Heart left ventricle (tissue), 16 donors: ENCODE measurements around the gene ALDH9A1. TPM values are rescaled to one million over a fixed set of nuclear protein-coding genes. Genes with fewer than 3 reads are reported as not detected.
A peak's percentile ranks its signal among the peaks of the same experiment; 100 is the strongest.
"Not testable (repeated sequence)": the region's sequence is repeated elsewhere in the genome, so short reads cannot be mapped to it uniquely, and the experiment has no call there.

Experiments
- ATAC-seq, 4 donors: fragments of 200-7000 bp; cut with Tn5 transposase; one replicate each; pipeline ENCODE4 v1.9.1; 2020 to 2022; ENCODE audit warnings: moderate library complexity in 4 of 4, mild to moderate bottlenecking in 3 of 4, moderate number of reproducible peaks in 1 of 4
- DNase-seq, 5 donors: peaks; one replicate each; pipeline ENCODE4 v3.0.0-alpha.2; 2020
- H3K27ac ChIP-seq, 12 donors: fragments of 200-600 bp; sonication (generic) in 4 of 12; one replicate each; pipeline versions ENCODE4 v1.5.0 to v1.8.0; 2016 to 2022; ENCODE audit warnings: mild to moderate bottlenecking in 2 of 12
- H3K27me3 ChIP-seq, 9 donors: fragments of 200-600 bp; sonication (generic) in 2 of 9; one replicate each; pipeline versions ENCODE4 v1.5.1 to v1.8.0; 2016 to 2022; ENCODE audit warnings: mild to moderate bottlenecking in 3 of 9
- H3K36me3 ChIP-seq, 9 donors: fragments of 200-600 bp; sonication (generic) in 2 of 9; one replicate each; pipeline versions ENCODE4 v1.5.0 to v1.8.0; 2018 to 2022; ENCODE audit warnings: mild to moderate bottlenecking in 2 of 9
- H3K4me1 ChIP-seq, 12 donors: fragments of 200-600 bp; sonication (generic) in 4 of 12; one replicate each; pipeline versions ENCODE4 v1.5.0 to v1.8.0; 2016 to 2022; ENCODE audit warnings: mild to moderate bottlenecking in 3 of 12
- H3K4me3 ChIP-seq, 12 donors: fragments of 200-600 bp; sonication (generic) in 4 of 12; one replicate each; pipeline versions ENCODE4 v1.5.0 to v1.8.0; 2017 to 2022; ENCODE audit warnings: mild to moderate bottlenecking in 9 of 12, moderate library complexity in 4 of 12
- H3K9me3 ChIP-seq, 12 donors: fragments of 200-600 bp; sonication (generic) in 4 of 12; one replicate each; pipeline versions ENCODE4 v1.5.0 to v1.8.0; 2016 to 2022; ENCODE audit warnings: mild to moderate bottlenecking in 1 of 12
- CTCF ChIP-seq, 12 donors: fragments of 200-600 bp; sonication (generic) in 4 of 12; IDR thresholded peaks; one replicate each; pipeline versions ENCODE4 v1.5.0 to v1.8.0; 2018 to 2022; ENCODE audit warnings: antibody characterized with exemption in 12 of 12, mild to moderate bottlenecking in 5 of 12
- POLR2A ChIP-seq, 2 donors: fragments of 450-650 bp; IDR thresholded peaks; one replicate each; pipeline ENCODE4 v1.6.1; 2017; ENCODE audit warnings: antibody characterized with exemption in 2 of 2, mild to moderate bottlenecking in 2 of 2, moderate library complexity in 2 of 2
- WGBS, 4 donors: extraction: QIAGEN DNeasy Blood & Tissue Kit in 2 of 4; methylation state at CpG; one replicate each; pipeline versions ENCODE4 v1.1.5 to v1.1.7; 2013 to 2018; 5-methylcytosine and 5-hydroxymethylcytosine counted together
- intact Hi-C, 10 donors: fragments of 100-400 bp; cut with DNase I; formaldehyde crosslinking; loops; one replicate each; pipeline versions ENCODE4 v1.11.1 to v1.14.2; 2022
- polyA plus RNA-seq, 2 donors: library from polyadenylated mRNA; stranded (reverse); fragments of 200-250 nt; gene quantifications; one replicate each; pipeline ENCODE4 v1.2.3, GENCODE V29; 2013
- total RNA-seq, 9 donors: library from RNA; depleted of rRNA in 2 of 9; stranded (reverse); fragments of >200 nt in 2 of 9; fragmentation: NEBNext Ultra II Directional in 3 of 9; extraction: Animal tissue kit (Norgen Biotek cat#: 25700) in 3 of 9; gene quantifications; one replicate each; pipeline versions ENCODE4 v1.1.0 to v1.2.4, GENCODE V29; 2016 to 2023
- donor health status: ischemic (EF 13 %, LVEDD 7.1; RV severe dilation, severe dysfunction).
- donor health status: healthy with polysubstance abuse.
- donor health status: DM: no; HTN: yes; CAD: no.
- donor health status: DM: no; HTN: no; CAD: no.
- donor health status: ischemic (EF 25% LVEDD 6.9; RV normal size, moderate dysfunction).
- donor health status: ischemic (EF 25% LVEDD 5.7; RV mildly dilated, moderate dysfunction).
- donor health status: healthy.
- donor health status: DM: yes; HTN: yes; CAD: no.
- donor health status: ischemic (EF 35%, LVEDD 5.7; RV mildly dilated, moderate dysfunction).
- donor health status: nonischemic (EF 11% LVEDD 7.7; RV severe dilation, severe dysfunction).
- donor health status: DM: yes; HTN: yes; CAD: no.
- donor health status: PGD.
- donor health status: ischemic (EF 29% LVEDD 5.4; RV normal size, mild dysfunction).
- donor health status: nonischemic (EF 23%, LVEDD 6.1; RV moderate dilation, normal function).

ALDH9A1 gene
- total and polyA plus RNA-seq, 11 donors, result 21.6 to 77.0 (median 65.7) TPM

- ATAC-seq, result no peak
- no peak for TF ChIP-seq POLR2A (IDR thresholded peaks at IDR 0.05)
- no peak for TF ChIP-seq CTCF (IDR thresholded peaks at IDR 0.05)
- WGBS, 4 donors, result 92 to 97% (median 94%) methylated on average over 5 of the region's 5 CpGs
- peaks cover 0 to 20% (median 0%) of the 10 kb centered on the region in 12 donors for H3K4me1 ChIP-seq
- no peak overlapping the region for H3K27ac ChIP-seq
- no peaks in the 10 kb centered on the region for H3K27me3 ChIP-seq
- intact Hi-C loops, result no loop called here
- H3K4me3 ChIP-seq, result no peak overlapping the region
- H3K9me3 ChIP-seq, result no peaks in the 10 kb centered on the region
- peaks cover 0 to 54% (median 31%) of the 10 kb centered on the region in 9 donors for H3K36me3 ChIP-seq
- DNase-seq, result no peak
Measured at GRCh38 chr1:165688046-165688445, 10.3 kb downstream of the ALDH9A1 start.

- no peak for ATAC-seq
- intact Hi-C loops, result no loop called here
Measured at GRCh38 chr1:165686971-165687433, 11.4 kb downstream of the ALDH9A1 start.

GRCh38 chr1:165686121-165686970 is 12.0 kb downstream of the ALDH9A1 start:
- 86 to 97% (median 89%) methylated on average over 6 of the region's 6 CpGs for WGBS, 4 donors
- Histone ChIP-seq H3K27ac (peak overlapping the region in 1 of 12 donors; percentile 56), H3K27me3 (no peaks in the 10 kb centered on the region), H3K4me3 (no peak overlapping the region), H3K4me1 (peaks cover 0 to 20% (median 0%) of the 10 kb centered on the region in 12 donors), H3K9me3 (no peaks in the 10 kb centered on the region), H3K36me3 (peaks cover 0 to 68% (median 48%) of the 10 kb centered on the region in 9 donors)
- intact Hi-C loops, result no loop called here
- no peak for ATAC-seq
- no peak for DNase-seq
- TF ChIP-seq POLR2A (IDR thresholded peaks at IDR 0.05) (no peak), CTCF (IDR thresholded peaks at IDR 0.05) (peak in 1 of 12 donors; percentile 9)

More at GRCh38 chr1:165686971-165687433, 11.4 kb downstream of the ALDH9A1 start:
- peaks cover 0 to 20% (median 0%) of the 10 kb centered on the region in 12 donors for H3K4me1 ChIP-seq
- H3K4me3 ChIP-seq, result no peak overlapping the region
- H3K27me3 ChIP-seq, result no peaks in the 10 kb centered on the region
- H3K36me3 ChIP-seq, result peaks cover 0 to 65% (median 42%) of the 10 kb centered on the region in 9 donors
- 86 to 97% (median 91%) methylated on average over 2 of the region's 2 CpGs for WGBS, 4 donors
- DNase-seq, result no peak
- TF ChIP-seq POLR2A (IDR thresholded peaks at IDR 0.05) (no peak), CTCF (IDR thresholded peaks at IDR 0.05) (no peak)
- H3K27ac ChIP-seq, result no peak overlapping the region
- no peaks in the 10 kb centered on the region for H3K9me3 ChIP-seq

- intact Hi-C loops, result no loop called here
- no peak for ATAC-seq
Measured at GRCh38 chr1:165683848-165684485, 14.4 kb downstream of the ALDH9A1 start.

GRCh38 chr1:165680773-165681172 is 17.6 kb downstream of the ALDH9A1 start:
- H3K27me3 ChIP-seq, intact Hi-C loops, DNase-seq, H3K27ac ChIP-seq, H3K4me1 ChIP-seq, H3K9me3 ChIP-seq, H3K4me3 ChIP-seq, ATAC-seq: not testable (repeated sequence)
- WGBS, 4 donors, result 93 to 97% (median 95%) methylated on average over 4 of the region's 4 CpGs
- peaks cover 0 to 88% (median 78%) of the 10 kb centered on the region in 9 donors for H3K36me3 ChIP-seq

More at GRCh38 chr1:165683848-165684485, 14.4 kb downstream of the ALDH9A1 start:
- no peak overlapping the region for H3K27ac ChIP-seq
- WGBS, 4 donors, result 0 to 47% (median 0%) methylated on average over 1 of the region's 1 CpG
- no peak for DNase-seq
- H3K4me3 ChIP-seq, result no peak overlapping the region
- H3K27me3 ChIP-seq, result no peaks in the 10 kb centered on the region
- H3K36me3 ChIP-seq, result peaks cover 0 to 72% (median 55%) of the 10 kb centered on the region in 9 donors
- TF ChIP-seq POLR2A (IDR thresholded peaks at IDR 0.05) (no peak), CTCF (IDR thresholded peaks at IDR 0.05) (no peak)
- H3K4me1 ChIP-seq, result peaks cover 0 to 20% (median 0%) of the 10 kb centered on the region in 12 donors
- no peaks in the 10 kb centered on the region for H3K9me3 ChIP-seq
